ENCODE measurements around the gene CNTN5.

DNA sequence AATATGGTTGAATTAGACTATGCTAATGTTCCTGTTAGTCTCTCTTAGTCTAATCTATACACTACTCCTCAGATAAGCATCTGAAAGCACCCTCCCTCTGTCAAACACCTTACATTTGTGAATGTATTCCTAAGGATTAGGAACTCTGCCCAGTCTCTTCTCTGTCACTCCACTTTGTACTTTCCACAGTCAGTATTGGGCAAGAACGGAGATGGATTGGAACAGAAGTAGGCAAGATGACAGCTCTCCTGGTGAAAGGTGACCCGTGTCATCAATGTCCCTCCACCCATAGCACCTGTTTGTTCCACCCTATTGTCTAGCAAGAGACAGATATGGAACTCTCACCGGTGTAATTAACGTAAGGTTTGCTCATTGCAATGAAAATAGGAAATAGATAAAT, 613.8 kb downstream of the CNTN5 start:
- no peak for TF ChIP-seq POLR2A (IDR thresholded peaks at IDR 0.05; ENCODE audit: low read length)
- TF ChIP-seq GATA1 (IDR thresholded peaks at IDR 0.05; ENCODE audit: low read depth, low read length) = no peak
